Measurements from ENCODE around the gene DDN.

Gene DDN

DNA sequence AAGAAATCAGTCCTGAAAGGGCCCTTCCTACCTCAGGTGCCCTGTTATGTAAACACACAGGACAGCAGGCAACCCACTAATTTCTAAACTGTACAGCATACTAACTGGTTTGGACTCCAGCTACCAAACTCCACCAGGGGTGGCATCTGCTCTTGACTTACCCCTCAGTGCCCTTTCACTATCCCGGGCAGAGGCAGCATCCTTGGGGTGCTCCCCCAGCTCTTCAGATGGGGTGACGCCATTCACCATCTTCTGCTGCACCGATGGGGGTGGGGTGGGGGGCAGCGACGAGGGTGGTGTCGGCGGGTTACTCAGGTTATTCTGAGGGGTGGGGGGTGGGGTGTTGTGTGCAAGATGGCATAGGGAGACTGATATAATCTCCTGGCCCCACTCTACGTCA is 30.9 kb upstream of the DDN start:
- H4K8ac ChIP-seq (ENCODE audit: low read depth, low read length), result no peak overlapping the region
- H3K79me1 ChIP-seq (ENCODE audit: low read length), result no peaks in the 10 kb centered on the region
- no peak overlapping the region for H3K4me2 ChIP-seq (ENCODE audit: low read length)
- H4K91ac ChIP-seq (ENCODE audit: low read depth, low read length), result no peak overlapping the region
- no peaks in the 10 kb centered on the region for H3K27me3 ChIP-seq (ENCODE audit: insufficient read depth, low read length)
- DNase-seq, result no peak
- no peaks in the 10 kb centered on the region for H3K9me3 ChIP-seq (ENCODE audit: insufficient read depth, low read depth, low read length)
- H3K18ac ChIP-seq (ENCODE audit: low read length), result no peak overlapping the region
- no peak overlapping the region for H3K27ac ChIP-seq (ENCODE audit: low read depth, low read length)
- H2AFZ ChIP-seq (ENCODE audit: insufficient read depth, low read length, poor library complexity), result no peak overlapping the region
- H2AK5ac ChIP-seq (ENCODE audit: low read length), result no peak overlapping the region
- no peak overlapping the region for H3K9ac ChIP-seq (ENCODE audit: low read length)
- WGBS (ENCODE audit: extremely low coverage, insufficient coverage, insufficient read length), result no CpG with 5 or more reads among the region's 8 CpGs
- peaks cover 83 to 91% of the 10 kb centered on the region in 2 experiments for H3K36me3 ChIP-seq (ENCODE audit: control insufficient read depth in 1 of 2, insufficient read depth in 2 of 2, low read length in 2 of 2)
- H4K12ac ChIP-seq (ENCODE audit: low read depth, low read length), result no peak overlapping the region
- no peaks in the 10 kb centered on the region for H3K79me2 ChIP-seq (ENCODE audit: control insufficient read depth, insufficient read depth, low read length, poor library complexity)
- H2BK12ac ChIP-seq (ENCODE audit: low read length), result no peak overlapping the region
- no peak overlapping the region for H2BK120ac ChIP-seq (ENCODE audit: insufficient read depth, low read length, poor library complexity)
- no peak overlapping the region for H3K4ac ChIP-seq (ENCODE audit: low read depth, low read length)
- no peak overlapping the region for H3K4me3 ChIP-seq (ENCODE audit: low read depth, low read length)
- H2BK5ac ChIP-seq (ENCODE audit: low read depth, low read length, poor library complexity), result no peak overlapping the region
- H3K23ac ChIP-seq (ENCODE audit: low read length), result no peak overlapping the region
- no peak overlapping the region for H3K14ac ChIP-seq (ENCODE audit: low read length)
- H3K4me1 ChIP-seq (ENCODE audit: control insufficient read depth in 1 of 2, insufficient read depth in 2 of 2, low read length in 2 of 2), result no peaks in the 10 kb centered on the region

DNA sequence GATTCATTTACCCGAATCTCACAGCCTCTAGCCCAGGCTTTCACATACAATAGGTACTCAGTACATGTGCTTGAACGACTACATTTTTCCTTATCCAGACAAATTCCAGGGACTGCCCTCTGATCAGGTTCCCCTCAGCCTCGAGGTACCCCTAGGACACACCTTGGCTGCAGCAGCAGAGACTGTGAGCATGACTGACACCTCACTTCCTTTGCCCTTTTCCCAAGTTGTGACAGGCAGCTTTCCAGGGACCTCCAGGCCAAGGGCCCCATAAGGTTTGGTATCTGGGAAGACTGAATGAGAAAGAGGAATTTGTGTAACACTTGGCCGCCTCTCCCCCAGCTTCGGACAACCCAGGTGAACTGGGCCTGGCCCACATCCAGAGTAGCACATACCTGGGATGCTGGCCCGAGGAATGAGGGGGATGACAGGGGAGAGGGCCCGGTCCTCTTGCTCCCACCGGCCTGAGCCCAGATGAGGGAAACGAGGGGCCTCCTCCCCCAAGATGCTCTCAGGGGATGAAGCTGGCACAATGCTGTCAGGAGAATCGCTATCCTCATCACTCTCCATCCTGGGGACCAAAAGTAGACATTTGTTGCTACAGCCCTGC is 29.6 kb upstream of the DDN start:
- Histone ChIP-seq H2BK5ac (ENCODE audit: low read depth, low read length, poor library complexity) (no peak overlapping the region), H4K8ac (ENCODE audit: low read depth, low read length) (no peak overlapping the region), H3K27me3 (ENCODE audit: insufficient read depth, low read length) (no peaks in the 10 kb centered on the region), H3K27ac (ENCODE audit: low read depth, low read length) (no peak overlapping the region), H3K23ac (ENCODE audit: low read length) (no peak overlapping the region), H3K9me3 (ENCODE audit: insufficient read depth, low read depth, low read length) (no peaks in the 10 kb centered on the region), H3K4me3 (ENCODE audit: low read depth, low read length) (no peak overlapping the region), H3K79me2 (ENCODE audit: control insufficient read depth, insufficient read depth, low read length, poor library complexity) (no peaks in the 10 kb centered on the region), H2AK5ac (ENCODE audit: low read length) (no peak overlapping the region), H3K4ac (ENCODE audit: low read depth, low read length) (no peak overlapping the region), H3K4me1 (ENCODE audit: control insufficient read depth in 1 of 2, insufficient read depth in 2 of 2, low read length in 2 of 2) (no peaks in the 10 kb centered on the region), H3K9ac (ENCODE audit: low read length) (no peak overlapping the region), H2BK120ac (ENCODE audit: insufficient read depth, low read length, poor library complexity) (no peak overlapping the region), H2BK12ac (ENCODE audit: low read length) (no peak overlapping the region), H3K4me2 (ENCODE audit: low read length) (no peak overlapping the region), H4K12ac (ENCODE audit: low read depth, low read length) (no peak overlapping the region), H3K36me3 (ENCODE audit: control insufficient read depth in 1 of 2, insufficient read depth in 2 of 2, low read length in 2 of 2) (peaks cover 79 to 91% of the 10 kb centered on the region in 2 experiments), H3K18ac (ENCODE audit: low read length) (no peak overlapping the region), H3K79me1 (ENCODE audit: low read length) (no peaks in the 10 kb centered on the region), H2AFZ (ENCODE audit: insufficient read depth, low read length, poor library complexity) (no peak overlapping the region), H3K14ac (ENCODE audit: low read length) (no peak overlapping the region), H4K91ac (ENCODE audit: low read depth, low read length) (no peak overlapping the region)
- no peak for DNase-seq
- WGBS (ENCODE audit: extremely low coverage, insufficient coverage, insufficient read length), result no CpG with 5 or more reads among the region's 10 CpGs

DNA sequence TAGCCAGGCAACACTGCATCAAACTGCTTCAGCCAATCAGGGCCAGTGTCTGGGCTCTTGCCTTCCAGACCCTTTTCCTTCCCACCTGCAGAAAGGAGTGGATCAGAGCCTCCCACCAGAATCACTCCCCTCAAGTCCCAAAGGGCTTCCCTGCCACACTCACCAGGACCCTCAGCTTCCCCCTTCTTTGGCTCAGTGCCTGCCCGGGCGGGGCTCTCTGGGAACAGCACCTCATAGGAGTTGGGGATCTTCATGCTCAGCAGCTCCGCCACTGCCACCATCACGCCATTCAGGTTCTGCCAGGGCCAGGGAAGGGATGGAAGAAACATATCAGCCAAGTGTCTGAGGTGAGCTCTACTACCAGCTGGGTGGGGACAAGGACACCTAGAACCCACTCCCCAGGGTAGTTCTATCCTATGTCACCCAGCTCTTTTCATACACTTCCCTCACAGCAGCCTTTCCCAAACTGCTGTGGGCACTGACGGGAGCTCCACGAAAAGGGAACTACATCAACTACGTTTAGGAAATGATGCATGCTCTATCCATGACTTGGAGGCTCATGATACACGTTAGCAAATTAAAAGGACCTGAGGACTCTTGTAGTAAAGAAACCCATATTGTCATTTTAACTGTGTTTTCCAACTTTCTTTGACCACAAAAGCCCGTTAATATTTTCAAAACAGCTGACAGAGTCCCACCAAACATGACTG is 28.8 kb upstream of the DDN start:
- Histone ChIP-seq H4K12ac (ENCODE audit: low read depth, low read length) (no peak overlapping the region), H4K91ac (ENCODE audit: low read depth, low read length) (no peak overlapping the region), H3K79me1 (ENCODE audit: low read length) (no peaks in the 10 kb centered on the region), H3K4ac (ENCODE audit: low read depth, low read length) (no peak overlapping the region), H2BK12ac (ENCODE audit: low read length) (no peak overlapping the region), H3K4me2 (ENCODE audit: low read length) (no peak overlapping the region), H3K9ac (ENCODE audit: low read length) (no peak overlapping the region), H3K79me2 (ENCODE audit: control insufficient read depth, insufficient read depth, low read length, poor library complexity) (no peaks in the 10 kb centered on the region), H3K23ac (ENCODE audit: low read length) (no peak overlapping the region), H3K4me3 (ENCODE audit: low read depth, low read length) (no peak overlapping the region), H2BK5ac (ENCODE audit: low read depth, low read length, poor library complexity) (no peak overlapping the region), H2BK120ac (ENCODE audit: insufficient read depth, low read length, poor library complexity) (no peak overlapping the region), H2AFZ (ENCODE audit: insufficient read depth, low read length, poor library complexity) (no peak overlapping the region), H3K14ac (ENCODE audit: low read length) (no peak overlapping the region), H3K4me1 (ENCODE audit: control insufficient read depth in 1 of 2, insufficient read depth in 2 of 2, low read length in 2 of 2) (no peaks in the 10 kb centered on the region), H3K18ac (ENCODE audit: low read length) (no peak overlapping the region), H3K27me3 (ENCODE audit: insufficient read depth, low read length) (no peaks in the 10 kb centered on the region), H3K27ac (ENCODE audit: low read depth, low read length) (no peak overlapping the region), H4K8ac (ENCODE audit: low read depth, low read length) (no peak overlapping the region), H2AK5ac (ENCODE audit: low read length) (no peak overlapping the region), H3K9me3 (ENCODE audit: insufficient read depth, low read depth, low read length) (no peaks in the 10 kb centered on the region), H3K36me3 (ENCODE audit: control insufficient read depth in 1 of 2, insufficient read depth in 2 of 2, low read length in 2 of 2) (peaks cover 77 to 89% of the 10 kb centered on the region in 2 experiments)
- DNase-seq, result peak in 1 of 2 donors; percentile 2
- WGBS (ENCODE audit: extremely low coverage, insufficient coverage, insufficient read length), result no CpG with 5 or more reads among the region's 9 CpGs

- H3K4ac ChIP-seq (ENCODE audit: low read depth, low read length), result no peak overlapping the region
- H2BK120ac ChIP-seq (ENCODE audit: insufficient read depth, low read length, poor library complexity), result no peak overlapping the region
- no peak overlapping the region for H3K9ac ChIP-seq (ENCODE audit: low read length)
- H3K23ac ChIP-seq (ENCODE audit: low read length), result no peak overlapping the region
- H3K4me3 ChIP-seq (ENCODE audit: low read depth, low read length), result no peak overlapping the region
- H4K8ac ChIP-seq (ENCODE audit: low read depth, low read length), result no peak overlapping the region
- no peaks in the 10 kb centered on the region for H3K79me2 ChIP-seq (ENCODE audit: control insufficient read depth, insufficient read depth, low read length, poor library complexity)
- H3K79me1 ChIP-seq (ENCODE audit: low read length), result no peaks in the 10 kb centered on the region
- no peak overlapping the region for H2BK12ac ChIP-seq (ENCODE audit: low read length)
- no CpG with 5 or more reads among the region's 26 CpGs for WGBS (ENCODE audit: extremely low coverage, insufficient coverage, insufficient read length)
- H3K27ac ChIP-seq (ENCODE audit: low read depth, low read length), result no peak overlapping the region
- H3K14ac ChIP-seq (ENCODE audit: low read length), result no peak overlapping the region
- no peak overlapping the region for H3K4me2 ChIP-seq (ENCODE audit: low read length)
- H3K18ac ChIP-seq (ENCODE audit: low read length), result no peak overlapping the region
- H2AK5ac ChIP-seq (ENCODE audit: low read length), result no peak overlapping the region
- peaks cover 77 to 89% of the 10 kb centered on the region in 2 experiments for H3K36me3 ChIP-seq (ENCODE audit: control insufficient read depth in 1 of 2, insufficient read depth in 2 of 2, low read length in 2 of 2)
- H4K12ac ChIP-seq (ENCODE audit: low read depth, low read length), result no peak overlapping the region
- H3K27me3 ChIP-seq (ENCODE audit: insufficient read depth, low read length), result no peaks in the 10 kb centered on the region
- no peak overlapping the region for H2BK5ac ChIP-seq (ENCODE audit: low read depth, low read length, poor library complexity)
- H3K9me3 ChIP-seq (ENCODE audit: insufficient read depth, low read depth, low read length), result no peaks in the 10 kb centered on the region
- no peaks in the 10 kb centered on the region for H3K4me1 ChIP-seq (ENCODE audit: control insufficient read depth in 1 of 2, insufficient read depth in 2 of 2, low read length in 2 of 2)
- H4K91ac ChIP-seq (ENCODE audit: low read depth, low read length), result no peak overlapping the region
- no peak for DNase-seq
- H2AFZ ChIP-seq (ENCODE audit: insufficient read depth, low read length, poor library complexity), result no peak overlapping the region
These were observed 27.7 kb upstream of the DDN start for GRCh38 chr12:49026678-49027480.

Data from trophoblast cell (in vitro differentiated cells and primary cell).